ENCODE data around the gene ID1.

DNA sequence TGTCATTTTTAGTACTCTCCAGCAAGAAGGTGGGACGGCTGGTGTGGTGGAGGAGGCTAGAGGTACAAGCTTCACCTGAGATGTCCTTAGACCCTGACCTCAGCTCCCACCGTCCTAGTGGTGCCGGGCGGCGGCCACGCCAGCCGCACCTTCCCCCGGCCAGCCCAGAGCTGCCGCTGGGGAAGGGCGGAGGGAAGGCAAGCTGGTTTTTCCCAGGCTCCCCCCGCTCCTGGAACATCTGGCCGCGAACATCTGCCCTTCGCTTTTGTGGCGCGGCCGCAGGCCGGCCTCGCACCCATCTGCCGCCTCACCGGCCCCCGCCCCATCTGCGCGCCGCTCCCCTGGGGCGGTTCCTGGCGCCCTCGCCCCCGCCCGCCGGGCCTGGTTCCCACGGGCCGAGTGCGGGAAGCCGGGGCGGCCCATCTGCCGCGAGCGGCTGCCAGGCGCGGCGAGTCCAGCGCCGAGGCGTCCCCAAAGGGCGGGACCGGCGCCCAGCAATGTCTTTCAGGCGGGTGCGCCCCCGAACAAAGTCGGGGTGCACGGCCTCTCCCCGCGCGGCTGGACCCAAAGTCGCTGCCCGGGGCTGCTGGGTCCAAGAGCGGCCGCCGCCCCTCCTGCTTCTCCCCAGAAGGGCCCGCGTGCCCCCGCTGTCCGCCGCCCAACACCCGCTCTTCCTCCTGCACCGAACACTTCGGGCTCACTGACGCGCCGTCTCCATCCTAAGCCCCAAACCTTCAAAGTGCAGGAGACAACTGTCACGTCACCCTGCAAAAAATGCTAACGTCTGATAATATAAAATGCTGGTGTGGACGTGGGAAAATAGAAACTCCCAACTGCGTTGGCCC, 17.3 kb upstream of the ID1 start:
- TF ChIP-seq POLR2AphosphoS5 (IDR thresholded peaks at IDR 0.05; ENCODE audit: borderline replicate concordance, low read depth, low read length) (no peak), EZH2 (IDR thresholded peaks at IDR 0.05) (no peak)
